ENCODE results near the gene TF. TPM values are rescaled to one million over a fixed set of nuclear protein-coding genes. Genes with fewer than 3 reads are reported as not detected.

TF gene
- total and polyA plus RNA-seq, 8 donors: 1.1 to 30.7 (median 5.6) TPM

DNA sequence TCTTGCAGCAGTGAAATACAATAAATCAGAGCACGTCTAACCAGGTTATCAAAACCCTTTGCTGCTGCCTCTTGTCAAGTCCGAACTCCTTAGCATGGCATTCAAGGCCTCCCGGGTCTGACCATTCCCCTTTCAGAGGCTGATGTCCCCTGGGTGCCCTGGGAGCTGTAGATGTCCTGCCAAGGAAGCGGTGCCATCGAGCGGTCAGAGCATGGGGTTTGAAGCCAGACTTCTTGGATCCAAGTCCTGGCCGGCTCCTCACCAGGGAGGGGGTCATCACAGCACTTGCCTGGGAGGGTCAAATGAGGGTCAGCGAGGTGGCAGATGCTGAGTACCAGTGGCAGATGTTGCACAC, 496 bp downstream of the TF start:
- Histone ChIP-seq H3K4me3 (peak overlapping the region in 1 of 4 donors; percentile 44), H3K27me3 (no peaks in the 10 kb centered on the region), H3K9me3 (no peaks in the 10 kb centered on the region), H3K36me3 (no peaks in the 10 kb centered on the region), H3K4me1 (peaks cover 0 to 12% (median 0%) of the 10 kb centered on the region in 3 donors), H3K27ac (no peak overlapping the region)
- DNase-seq (peak in 1 of 6 donors; percentile 49), FAIRE-seq (no peak), ATAC-seq (no peak)
- intact Hi-C loops (cut with DNase I): no loop called here
- TF ChIP-seq, protein P1, sequence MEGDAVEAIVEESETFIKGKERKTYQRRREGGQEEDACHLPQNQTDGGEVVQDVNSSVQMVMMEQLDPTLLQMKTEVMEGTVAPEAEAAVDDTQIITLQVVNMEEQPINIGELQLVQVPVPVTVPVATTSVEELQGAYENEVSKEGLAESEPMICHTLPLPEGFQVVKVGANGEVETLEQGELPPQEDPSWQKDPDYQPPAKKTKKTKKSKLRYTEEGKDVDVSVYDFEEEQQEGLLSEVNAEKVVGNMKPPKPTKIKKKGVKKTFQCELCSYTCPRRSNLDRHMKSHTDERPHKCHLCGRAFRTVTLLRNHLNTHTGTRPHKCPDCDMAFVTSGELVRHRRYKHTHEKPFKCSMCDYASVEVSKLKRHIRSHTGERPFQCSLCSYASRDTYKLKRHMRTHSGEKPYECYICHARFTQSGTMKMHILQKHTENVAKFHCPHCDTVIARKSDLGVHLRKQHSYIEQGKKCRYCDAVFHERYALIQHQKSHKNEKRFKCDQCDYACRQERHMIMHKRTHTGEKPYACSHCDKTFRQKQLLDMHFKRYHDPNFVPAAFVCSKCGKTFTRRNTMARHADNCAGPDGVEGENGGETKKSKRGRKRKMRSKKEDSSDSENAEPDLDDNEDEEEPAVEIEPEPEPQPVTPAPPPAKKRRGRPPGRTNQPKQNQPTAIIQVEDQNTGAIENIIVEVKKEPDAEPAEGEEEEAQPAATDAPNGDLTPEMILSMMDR (IDR thresholded peaks at IDR 0.05): no peak
- WGBS, 2 donors: 88 to 89% methylated on average over 8 of the region's 8 CpGs

DNA sequence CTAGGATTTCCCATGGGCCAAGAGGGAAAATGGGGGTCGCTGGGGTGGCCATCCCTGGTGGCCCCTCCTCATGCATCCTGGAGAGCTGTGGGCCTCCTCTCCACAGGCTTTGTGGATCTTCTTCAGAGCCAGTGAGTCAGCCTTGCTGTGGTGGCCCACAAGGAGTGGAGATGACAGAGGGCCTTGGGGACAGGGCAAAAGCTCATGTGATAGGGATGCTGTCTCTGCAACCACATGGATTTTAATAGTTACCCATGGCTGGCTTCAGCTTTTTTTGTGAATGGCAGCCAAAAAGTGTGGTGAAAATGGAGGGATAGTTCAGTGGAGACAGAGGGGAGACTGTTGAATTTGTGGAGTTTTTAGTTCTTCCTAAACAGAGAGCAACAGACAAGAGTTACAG, 1.2 kb downstream of the TF start:
- Histone ChIP-seq H3K4me1 (peaks cover 0 to 12% (median 0%) of the 10 kb centered on the region in 3 donors), H3K27ac (no peak overlapping the region), H3K9me3 (no peaks in the 10 kb centered on the region), H3K4me3 (no peak overlapping the region), H3K36me3 (no peaks in the 10 kb centered on the region), H3K27me3 (no peaks in the 10 kb centered on the region)
- ATAC-seq: no peak
- intact Hi-C loops (cut with DNase I): no loop called here
- peak in 1 of 6 donors; percentile 31 for DNase-seq
- TF ChIP-seq, protein P1 (IDR thresholded peaks at IDR 0.05): no peak
- 80 to 85% methylated on average over 1 of the region's 1 CpG for WGBS, 2 donors
- FAIRE-seq: no peak

DNA sequence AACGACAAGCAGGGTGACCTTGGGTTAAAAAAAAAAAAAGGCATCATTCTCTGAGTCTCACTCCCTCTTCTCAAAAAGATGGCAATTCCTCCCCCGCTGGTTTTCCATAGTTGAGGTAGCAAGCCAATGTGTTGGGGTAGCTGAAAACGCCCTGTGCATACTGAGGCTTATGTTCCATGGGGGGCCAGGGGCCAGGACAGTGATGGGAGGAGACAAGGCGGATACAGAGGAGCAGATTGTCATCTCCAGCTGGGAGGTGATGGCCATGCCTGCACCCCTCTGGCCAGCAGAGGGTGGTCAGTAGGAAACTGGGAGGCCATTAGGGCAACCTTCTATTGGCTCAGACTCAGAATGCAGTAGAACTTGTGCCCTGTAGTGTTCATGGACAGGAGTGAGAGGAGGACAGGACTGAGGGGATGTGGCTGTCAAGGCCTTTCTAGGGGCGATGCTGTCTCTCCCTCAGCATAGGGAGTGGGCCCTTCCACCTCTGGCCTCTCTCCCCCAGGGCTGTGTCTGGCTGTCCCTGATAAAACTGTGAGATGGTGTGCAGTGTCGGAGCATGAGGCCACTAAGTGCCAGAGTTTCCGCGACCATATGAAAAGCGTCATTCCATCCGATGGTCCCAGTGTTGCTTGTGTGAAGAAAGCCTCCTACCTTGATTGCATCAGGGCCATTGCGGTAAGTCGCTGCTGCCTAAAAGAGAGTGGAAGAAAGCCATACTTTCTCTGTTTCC, 1.9 kb downstream of the TF start:
- intact Hi-C loops (cut with DNase I): no loop called here
- Histone ChIP-seq H3K9me3 (no peaks in the 10 kb centered on the region), H3K36me3 (no peaks in the 10 kb centered on the region), H3K27ac (no peak overlapping the region), H3K4me1 (peaks cover 0 to 10% (median 6%) of the 10 kb centered on the region in 3 donors), H3K4me3 (no peak overlapping the region), H3K27me3 (no peaks in the 10 kb centered on the region)
- DNase-seq (no peak), ATAC-seq (no peak), FAIRE-seq (no peak)
- TF ChIP-seq, protein P1 (IDR thresholded peaks at IDR 0.05): no peak
- 87 to 89% methylated on average over 12 of the region's 12 CpGs for WGBS, 2 donors

DNA sequence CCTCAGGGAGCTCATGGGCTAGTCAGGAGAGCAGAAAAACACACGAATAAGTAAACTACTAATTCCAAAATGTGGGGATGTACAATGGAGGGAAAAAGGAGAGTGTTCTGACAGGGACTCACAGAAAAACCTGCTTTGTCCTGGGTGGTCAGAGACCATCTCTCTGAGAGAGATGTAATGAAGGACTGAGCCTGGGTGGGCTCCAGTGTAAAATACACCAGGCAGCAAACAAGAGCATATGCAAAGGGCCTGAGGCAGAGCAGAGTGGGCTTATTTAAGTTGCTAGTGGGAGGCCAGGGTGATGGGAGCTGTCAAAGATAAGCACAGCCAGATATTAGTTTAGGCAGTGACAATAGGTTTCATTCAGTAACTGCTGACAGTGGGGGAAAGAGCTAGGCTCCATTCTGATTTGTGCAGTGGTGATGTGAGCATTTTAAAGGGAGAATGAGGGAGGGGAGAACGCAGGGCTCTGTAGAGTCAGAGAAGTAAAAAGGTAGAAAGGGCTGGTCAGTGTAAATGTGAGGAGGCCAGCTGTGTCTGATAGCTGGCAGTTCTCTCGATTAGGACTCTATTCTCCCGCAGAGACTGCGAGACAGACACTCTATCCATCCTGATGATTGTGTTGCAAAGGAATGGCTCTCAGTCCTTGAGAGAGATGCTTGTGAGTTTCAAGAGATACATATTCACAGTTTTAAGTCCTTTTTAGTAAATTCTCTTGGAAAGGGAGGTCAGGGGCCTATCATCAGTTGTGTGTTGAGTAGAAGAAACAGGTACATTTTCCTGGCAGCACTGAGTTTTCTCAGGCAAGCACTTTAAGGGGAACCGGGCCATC, 3.5 kb downstream of the TF start:
- ATAC-seq (no peak), DNase-seq (no peak), FAIRE-seq (no peak)
- Histone ChIP-seq H3K4me3 (no peak overlapping the region), H3K4me1 (peaks cover 0 to 9% (median 6%) of the 10 kb centered on the region in 3 donors), H3K27ac (peak overlapping the region in 1 of 4 donors; percentile 6), H3K27me3 (no peaks in the 10 kb centered on the region), H3K9me3 (no peaks in the 10 kb centered on the region), H3K36me3 (no peaks in the 10 kb centered on the region)
- TF ChIP-seq, protein P1 (IDR thresholded peaks at IDR 0.05): no peak
- WGBS, 2 donors: 74 to 75% methylated on average over 6 of the region's 6 CpGs
- intact Hi-C loops (cut with DNase I): no loop called here

All from pancreas (tissue), 10 donors.